IgD-negative memory B cell (primary cell): ENCODE results near the gene IDUA. TPM values are rescaled to one million over a fixed set of nuclear protein-coding genes. Genes with fewer than 3 reads are reported as not detected.

Source experiments
- H3K27ac Mint-ChIP-seq, 3 donors: one replicate each; pipeline ENCODE4 v1.8.0; 2020 to 2022; ENCODE audit warnings: mild to moderate bottlenecking in 3 of 3, mixed read lengths in 3 of 3, moderate library complexity in 1 of 3
- H3K27me3 Mint-ChIP-seq: one replicate; pipeline ENCODE4 v1.8.0; 2021; ENCODE audit warnings: mixed read lengths
- H3K36me3 Mint-ChIP-seq: one replicate; pipeline ENCODE4 v1.8.0; 2020; ENCODE audit warnings: mild to moderate bottlenecking, mixed read lengths
- H3K4me1 Mint-ChIP-seq, 3 donors: one replicate each; pipeline ENCODE4 v1.8.0; 2020 to 2022; ENCODE audit warnings: mixed read lengths in 3 of 3, mild to moderate bottlenecking in 1 of 3
- H3K4me3 Mint-ChIP-seq, 4 donors: one replicate each; pipeline ENCODE4 v1.8.0; 2020 to 2022; ENCODE audit warnings: mild to moderate bottlenecking in 4 of 4, mixed read lengths in 4 of 4, moderate library complexity in 3 of 4
- H3K9me3 Mint-ChIP-seq, 3 donors: one replicate each; pipeline ENCODE4 v1.8.0; 2020 to 2021; ENCODE audit warnings: mixed read lengths in 3 of 3, mild to moderate bottlenecking in 1 of 3
- polyA plus RNA-seq: library from polyadenylated mRNA; unstranded; fragments of 300-500 nt; fragmentation: Illumina TruSeq; gene quantifications from one replicate; pipeline ENCODE4 v1.2.3, GENCODE V29; 2021

The IDUA gene
- polyA plus RNA-seq, 1 donor from 2014 or later: 8.5 TPM

- Mint-ChIP-seq H3K27me3 (peaks cover 31% of the 10 kb centered on the region), H3K27ac (peak overlapping the region in 1 of 3 donors; percentile 63), H3K4me3 (peak overlapping the region in 2 of 4 donors; percentile 12 to 56), H3K4me1 (peaks cover 5 to 14% (median 9%) of the 10 kb centered on the region in 3 donors), H3K9me3 (peaks cover 0 to 4% (median 0%) of the 10 kb centered on the region in 3 donors), H3K36me3 (no peaks in the 10 kb centered on the region)
Observed at GRCh38 chr4:1006856-1007255, 20.0 kb downstream of the IDUA start.

GRCh38 chr4:1008840-1009541 lies 22.1 kb downstream of the IDUA start:
- no peaks in the 10 kb centered on the region for H3K36me3 Mint-ChIP-seq
- peak overlapping the region in 2 of 3 donors; percentile 72 to 83 for H3K27ac Mint-ChIP-seq
- H3K4me3 Mint-ChIP-seq: peak overlapping the region; percentile 56 to 91 (median 82)

GRCh38 chr4:1009542-1010394 lies 22.9 kb downstream of the IDUA start:
- Mint-ChIP-seq H3K4me3 (peak overlapping the region; percentile 74 to 90 (median 84)), H3K27ac (peak overlapping the region in 2 of 3 donors; percentile 31 to 79), H3K4me1 (peaks cover 5 to 12% (median 12%) of the 10 kb centered on the region in 3 donors)

More at GRCh38 chr4:1008840-1009541, 22.1 kb downstream of the IDUA start:
- Mint-ChIP-seq H3K9me3 (peaks cover 0 to 4% (median 0%) of the 10 kb centered on the region in 3 donors), H3K27me3 (peaks cover 30% of the 10 kb centered on the region), H3K4me1 (peaks cover 5 to 12% (median 12%) of the 10 kb centered on the region in 3 donors)

GRCh38 chr4:1010395-1011021 lies 23.7 kb downstream of the IDUA start:
- Mint-ChIP-seq H3K36me3 (no peaks in the 10 kb centered on the region), H3K27ac (peak overlapping the region; percentile 76 to 92 (median 79)), H3K4me3 (peak overlapping the region; percentile 59 to 95 (median 86)), H3K4me1 (peaks cover 5 to 12% (median 12%) of the 10 kb centered on the region in 3 donors), H3K9me3 (peaks cover 0 to 4% (median 0%) of the 10 kb centered on the region in 3 donors), H3K27me3 (peaks cover 22% of the 10 kb centered on the region)

More at GRCh38 chr4:1009542-1010394, 22.9 kb downstream of the IDUA start:
- Mint-ChIP-seq H3K27me3 (peaks cover 24% of the 10 kb centered on the region), H3K36me3 (no peaks in the 10 kb centered on the region), H3K9me3 (peaks cover 0 to 4% (median 0%) of the 10 kb centered on the region in 3 donors)

GRCh38 chr4:1011022-1011665 lies 24.3 kb downstream of the IDUA start, which contains the start of gene FGFRL1:
Gene FGFRL1 (plus strand): TSS chr4:1011626. CDS start chr4:1012486, 860 bp downstream.
- Mint-ChIP-seq H3K4me1 (peaks cover 5 to 12% (median 12%) of the 10 kb centered on the region in 3 donors), H3K4me3 (peak within 1 kb of the TSS; percentile 59 to 95 (median 86)), H3K27me3 (peaks cover 18% of the 10 kb centered on the region), H3K36me3 (no peaks in the 10 kb centered on the region), H3K9me3 (peaks cover 0 to 4% (median 0%) of the 10 kb centered on the region in 3 donors), H3K27ac (peak within 1 kb of the TSS; percentile 76 to 92 (median 79))

GRCh38 chr4:1011666-1012033 lies 24.8 kb downstream of the IDUA start:
- H3K27ac Mint-ChIP-seq: no peak overlapping the region

GRCh38 chr4:1012034-1012739 lies 25.3 kb downstream of the IDUA start:
- peaks cover 9% of the 10 kb centered on the region for H3K27me3 Mint-ChIP-seq
- peak overlapping the region; percentile 40 to 92 (median 74) for H3K4me3 Mint-ChIP-seq
- peaks cover 0 to 2% (median 0%) of the 10 kb centered on the region in 3 donors for H3K9me3 Mint-ChIP-seq
- no peaks in the 10 kb centered on the region for H3K36me3 Mint-ChIP-seq
- peak overlapping the region in 1 of 3 donors; percentile 71 for H3K27ac Mint-ChIP-seq
- H3K4me1 Mint-ChIP-seq: peaks cover 0 to 12% (median 12%) of the 10 kb centered on the region in 3 donors

More at GRCh38 chr4:1011666-1012033, 24.8 kb downstream of the IDUA start:
- Mint-ChIP-seq H3K27me3 (peaks cover 13% of the 10 kb centered on the region), H3K9me3 (peaks cover 0 to 4% (median 0%) of the 10 kb centered on the region in 3 donors), H3K4me1 (peaks cover 5 to 12% (median 12%) of the 10 kb centered on the region in 3 donors), H3K4me3 (peak overlapping the region in 2 of 4 donors; percentile 33 to 40), H3K36me3 (no peaks in the 10 kb centered on the region)

- Mint-ChIP-seq H3K36me3 (no peaks in the 10 kb centered on the region), H3K4me3 (peak overlapping the region in 3 of 4 donors; percentile 60 to 85 (median 68)), H3K27ac (peak overlapping the region in 2 of 3 donors; percentile 16 to 71), H3K4me1 (peaks cover 0 to 12% (median 11%) of the 10 kb centered on the region in 3 donors), H3K9me3 (no peaks in the 10 kb centered on the region), H3K27me3 (peaks cover 2% of the 10 kb centered on the region)
Observed at GRCh38 chr4:1013225-1014073, 26.6 kb downstream of the IDUA start.

- Mint-ChIP-seq H3K4me1 (peaks cover 0 to 7% (median 5%) of the 10 kb centered on the region in 3 donors), H3K4me3 (peak overlapping the region in 2 of 4 donors; percentile 43 to 85), H3K36me3 (no peaks in the 10 kb centered on the region), H3K9me3 (no peaks in the 10 kb centered on the region), H3K27me3 (peaks cover 2% of the 10 kb centered on the region), H3K27ac (peak overlapping the region in 1 of 3 donors; percentile 43)
Observed at GRCh38 chr4:1014291-1015167, 27.7 kb downstream of the IDUA start.

- peak overlapping the region in 1 of 4 donors; percentile 50 for H3K4me3 Mint-ChIP-seq
- no peaks in the 10 kb centered on the region for H3K36me3 Mint-ChIP-seq
- H3K27me3 Mint-ChIP-seq: peaks cover 2% of the 10 kb centered on the region
- H3K9me3 Mint-ChIP-seq: no peaks in the 10 kb centered on the region
- H3K27ac Mint-ChIP-seq: no peak overlapping the region
- H3K4me1 Mint-ChIP-seq: peaks cover 0 to 7% (median 5%) of the 10 kb centered on the region in 3 donors
Observed at GRCh38 chr4:1015179-1015578, 28.3 kb downstream of the IDUA start.

- Mint-ChIP-seq H3K9me3 (no peaks in the 10 kb centered on the region), H3K36me3 (no peaks in the 10 kb centered on the region), H3K4me1 (peaks cover 0 to 3% (median 0%) of the 10 kb centered on the region in 3 donors), H3K4me3 (peak overlapping the region in 1 of 4 donors; percentile 50), H3K27ac (peak overlapping the region in 1 of 3 donors; percentile 56), H3K27me3 (peaks cover 2% of the 10 kb centered on the region)
Observed at GRCh38 chr4:1015746-1016145, 28.9 kb downstream of the IDUA start.

- H3K36me3 Mint-ChIP-seq: no peaks in the 10 kb centered on the region
- H3K9me3 Mint-ChIP-seq: no peaks in the 10 kb centered on the region
- peaks cover 0 to 4% (median 2%) of the 10 kb centered on the region in 3 donors for H3K4me1 Mint-ChIP-seq
- peaks cover 2% of the 10 kb centered on the region for H3K27me3 Mint-ChIP-seq
- no peak overlapping the region for H3K4me3 Mint-ChIP-seq
- H3K27ac Mint-ChIP-seq: no peak overlapping the region
Observed at GRCh38 chr4:1017211-1017610, 30.4 kb downstream of the IDUA start.
